Measurements from ENCODE around the gene LMTK2. TPM values are rescaled to one million over a fixed set of nuclear protein-coding genes. Genes with fewer than 3 reads are reported as not detected.

The LMTK2 gene
- total RNA-seq, 4 donors from 2014 or later, result 22.5 to 31.7 (median 28.4) TPM

GRCh38 chr7:98178762-98179490 is 72.3 kb downstream of the LMTK2 start:
- no peak overlapping the region for H3K27ac ChIP-seq (replicated peaks in 1 of 4)
- TF ChIP-seq CTCF (IDR thresholded peaks at IDR 0.05) (no peak), POLR2A (IDR thresholded peaks at IDR 0.05; ENCODE audit: low read depth) (no peak), POLR2AphosphoS5 (IDR thresholded peaks at IDR 0.05) (no peak), EP300 (IDR thresholded peaks at IDR 0.05) (no peak)
- 92% methylated on average over 9 of the region's 10 CpGs for WGBS

DNA sequence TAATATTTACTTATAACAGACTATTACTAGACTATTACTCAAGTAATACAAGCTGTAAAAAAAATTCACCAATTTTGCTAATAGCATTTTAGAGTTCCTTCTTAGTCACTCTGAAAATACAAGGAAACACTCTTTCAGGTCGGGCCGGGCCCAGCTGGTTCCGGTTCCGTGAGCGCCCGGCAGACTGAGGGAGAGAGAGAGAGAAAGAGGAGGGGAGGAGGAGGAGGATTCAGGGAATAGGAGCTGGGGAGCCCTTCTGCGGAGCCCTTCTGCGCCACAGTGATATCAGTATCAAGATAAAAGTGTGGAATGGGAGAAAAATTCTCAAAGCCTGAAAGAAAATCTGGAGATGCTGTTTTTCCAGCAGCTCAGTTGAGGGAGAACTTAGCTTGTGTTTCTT is 74.1 kb downstream of the LMTK2 start:
- intact Hi-C loops (cut with DNase I), result no loop called here
- no peak overlapping the region for H3K27ac ChIP-seq (replicated peaks in 1 of 4)
- WGBS, result 90% methylated on average over 8 of the region's 8 CpGs

More at GRCh38 chr7:98178762-98179490, 72.3 kb downstream of the LMTK2 start:
- Histone ChIP-seq H3K27me3 (no peaks in the 10 kb centered on the region), H3K36me3 (peaks cover 5 to 46% (median 13%) of the 10 kb centered on the region in 4 donors), H3K4me1 (peaks cover 0 to 19% (median 0%) of the 10 kb centered on the region in 4 donors), H3K4me3 (no peak overlapping the region), H3K9me3 (no peaks in the 10 kb centered on the region)
- DNase-seq (ENCODE audit: extremely low spot score), result no peak
- intact Hi-C loops (cut with DNase I), result no loop called here

GRCh38 chr7:98185101-98185500 is 78.4 kb downstream of the LMTK2 start:
- Histone ChIP-seq H3K9me3 (no peaks in the 10 kb centered on the region), H3K4me1 (peaks cover 0 to 13% (median 3%) of the 10 kb centered on the region in 4 donors), H3K27me3 (no peaks in the 10 kb centered on the region), H3K4me3 (no peak overlapping the region), H3K27ac (replicated peaks in 1 of 4) (no peak overlapping the region), H3K36me3 (peaks cover 0 to 26% (median 8%) of the 10 kb centered on the region in 4 donors)
- WGBS, result 93% methylated on average over 7 of the region's 7 CpGs
- DNase-seq (ENCODE audit: extremely low spot score), result no peak
- TF ChIP-seq POLR2A (IDR thresholded peaks at IDR 0.05; ENCODE audit: low read depth), result no peak
- no peak for TF ChIP-seq EP300 (IDR thresholded peaks at IDR 0.05)
- TF ChIP-seq POLR2AphosphoS5 (IDR thresholded peaks at IDR 0.05), result no peak
- no peak for TF ChIP-seq CTCF (IDR thresholded peaks at IDR 0.05)
- intact Hi-C loops (cut with DNase I), result no loop called here

More for the DNA sequence above, 74.1 kb downstream of the LMTK2 start:
- TF ChIP-seq POLR2AphosphoS5 (IDR thresholded peaks at IDR 0.05) (no peak), CTCF (IDR thresholded peaks at IDR 0.05) (no peak), POLR2A (IDR thresholded peaks at IDR 0.05; ENCODE audit: low read depth) (no peak), EP300 (IDR thresholded peaks at IDR 0.05) (no peak)
- Histone ChIP-seq H3K4me3 (no peak overlapping the region), H3K4me1 (peaks cover 0 to 14% (median 0%) of the 10 kb centered on the region in 4 donors), H3K27me3 (no peaks in the 10 kb centered on the region), H3K9me3 (no peaks in the 10 kb centered on the region), H3K36me3 (peaks cover 0 to 31% (median 2%) of the 10 kb centered on the region in 4 donors)
- no peak for DNase-seq (ENCODE audit: extremely low spot score)

DNA sequence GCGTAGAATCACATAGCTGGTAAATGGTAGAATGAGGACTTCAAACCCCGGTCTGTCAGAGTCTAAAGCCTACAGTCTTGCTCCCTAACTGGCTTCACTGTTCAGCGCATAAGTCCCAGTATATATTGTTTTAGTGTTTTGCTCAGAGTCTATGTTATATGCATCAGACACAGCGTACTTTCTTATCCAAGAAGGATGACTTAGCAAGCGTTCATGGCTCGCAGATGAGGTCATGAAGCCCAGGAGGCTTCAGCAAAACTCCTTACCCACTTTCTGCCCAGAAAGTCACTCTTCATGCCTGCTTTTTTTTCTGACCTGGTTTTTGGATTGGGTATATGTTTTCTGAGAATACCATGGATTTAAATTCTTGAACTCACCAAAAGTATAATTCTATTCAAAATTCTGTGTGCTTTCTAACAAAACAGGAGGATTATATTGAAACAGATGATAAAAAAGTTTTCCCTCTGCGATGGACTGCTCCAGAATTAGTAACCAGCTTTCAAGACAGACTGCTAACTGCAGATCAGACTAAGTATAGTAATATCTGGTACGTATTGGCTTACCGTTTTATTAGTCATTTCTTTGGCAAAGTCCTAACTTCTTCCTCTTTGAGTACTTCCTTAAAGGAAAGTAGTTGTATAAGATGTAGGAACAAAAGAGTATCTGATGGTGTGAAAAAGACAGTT is 79.9 kb downstream of the LMTK2 start:
- peaks cover 11 to 41% (median 21%) of the 10 kb centered on the region in 4 donors for H3K36me3 ChIP-seq
- DNase-seq (ENCODE audit: extremely low spot score), result no peak
- H3K9me3 ChIP-seq, result no peaks in the 10 kb centered on the region
- H3K27ac ChIP-seq (replicated peaks in 1 of 4), result peak overlapping the region; percentile 11 to 56 (median 50)
- no peak overlapping the region for H3K4me3 ChIP-seq
- TF ChIP-seq POLR2A (IDR thresholded peaks at IDR 0.05; ENCODE audit: low read depth), result no peak
- TF ChIP-seq CTCF (IDR thresholded peaks at IDR 0.05), result no peak
- no peak for TF ChIP-seq POLR2AphosphoS5 (IDR thresholded peaks at IDR 0.05)
- no peak for TF ChIP-seq EP300 (IDR thresholded peaks at IDR 0.05)
- H3K27me3 ChIP-seq, result no peaks in the 10 kb centered on the region
- H3K4me1 ChIP-seq, result peaks cover 0 to 13% (median 3%) of the 10 kb centered on the region in 4 donors
- intact Hi-C loops (cut with DNase I), result no loop called here
- 70% methylated on average over 9 of the region's 9 CpGs for WGBS
